Stimulated activated CD4-positive, alpha-beta T cell treated with anti-CD3 and anti-CD28 coated beads, Interleukin-15, amount 100 ng/mL, for 24 hours (primary cell): ENCODE data around the gene NPTXR.
"Not testable (repeated sequence)": the region's sequence is repeated elsewhere in the genome, so short reads cannot be mapped to it uniquely, and the experiment has no call there.

Source experiments
- DNase-seq: peaks from one replicate; pipeline ENCODE4 v3.0.0-alpha.2; 2020

NPTXR gene

DNA sequence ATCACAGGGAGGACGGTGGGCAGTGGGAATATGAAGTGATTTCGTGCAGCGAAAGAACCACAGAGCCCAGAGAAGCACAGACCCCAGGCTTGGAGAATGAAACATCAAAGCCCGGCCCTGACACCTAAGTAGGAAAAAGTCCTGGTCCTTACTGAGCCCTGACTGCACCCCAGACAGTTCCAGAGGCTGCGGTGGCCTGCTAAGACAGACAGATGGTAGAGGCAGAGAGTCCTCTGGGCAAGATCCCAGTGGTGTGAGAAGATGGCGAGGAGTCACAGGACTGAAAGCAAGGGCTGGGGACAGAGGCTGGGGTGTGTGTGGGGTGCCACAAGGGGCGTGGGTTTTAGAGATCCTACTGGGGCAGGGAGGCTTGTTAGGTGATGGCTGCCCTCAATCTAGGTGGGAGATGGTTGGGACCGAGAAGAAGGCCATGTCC lies 24.5 kb upstream of the NPTXR start:
- DNase-seq: no peak

DNA sequence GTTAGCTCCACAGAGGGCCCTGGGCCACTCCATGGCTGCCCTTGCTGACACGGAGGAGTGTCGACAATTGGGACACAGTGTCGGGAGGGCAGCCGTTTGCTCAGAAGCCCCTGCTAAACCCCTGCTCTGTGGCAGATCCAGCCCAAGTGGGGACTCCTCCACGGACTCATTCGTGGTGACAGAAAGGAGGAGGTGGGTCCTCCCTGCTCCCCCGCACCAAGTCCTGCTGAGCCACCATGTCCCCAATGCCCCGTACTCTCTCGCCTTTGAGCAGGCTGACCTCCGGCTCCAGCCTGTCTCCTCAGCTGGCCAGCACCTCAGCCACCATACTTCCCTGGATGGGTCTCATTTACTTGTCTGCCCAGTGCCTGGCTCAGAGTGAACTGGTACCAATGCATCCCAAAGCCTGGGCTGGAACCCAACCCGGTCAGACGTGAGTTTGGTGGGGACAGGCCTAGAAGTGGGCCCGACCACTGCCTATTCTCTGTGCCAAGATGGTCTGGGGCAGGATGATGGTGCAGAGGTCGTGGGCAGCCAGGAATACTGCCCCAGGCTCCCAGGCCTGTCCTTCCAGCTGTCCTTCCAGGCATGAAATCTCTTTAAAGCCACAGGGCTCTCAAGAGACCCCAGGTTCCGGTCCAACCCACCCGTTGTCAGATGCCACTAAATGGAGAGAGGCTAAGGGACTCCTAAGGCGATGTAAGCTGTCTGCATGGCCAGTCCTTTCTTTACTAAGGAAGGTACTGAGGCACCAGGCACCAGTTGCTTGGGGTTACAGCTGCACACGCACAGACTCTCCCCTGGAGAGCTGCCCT lies 23.9 kb upstream of the NPTXR start:
- no peak for DNase-seq

DNA sequence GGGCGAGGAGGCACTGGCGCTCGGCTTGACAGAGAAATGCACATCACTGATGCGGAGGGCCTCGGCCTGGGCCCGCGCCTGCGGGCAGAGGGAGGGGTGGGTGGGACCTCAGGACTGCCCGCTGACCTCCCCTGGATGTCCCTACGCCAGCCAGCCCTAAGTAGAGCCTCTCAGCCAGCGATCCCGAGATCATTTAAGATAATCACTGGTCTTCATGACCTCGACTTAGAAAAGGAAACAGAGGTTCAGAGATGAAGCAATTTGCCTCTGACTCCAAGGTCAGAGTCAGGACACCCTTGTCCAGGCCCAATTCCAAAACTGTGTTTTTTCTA lies 23.3 kb upstream of the NPTXR start:
- DNase-seq: no peak

DNA sequence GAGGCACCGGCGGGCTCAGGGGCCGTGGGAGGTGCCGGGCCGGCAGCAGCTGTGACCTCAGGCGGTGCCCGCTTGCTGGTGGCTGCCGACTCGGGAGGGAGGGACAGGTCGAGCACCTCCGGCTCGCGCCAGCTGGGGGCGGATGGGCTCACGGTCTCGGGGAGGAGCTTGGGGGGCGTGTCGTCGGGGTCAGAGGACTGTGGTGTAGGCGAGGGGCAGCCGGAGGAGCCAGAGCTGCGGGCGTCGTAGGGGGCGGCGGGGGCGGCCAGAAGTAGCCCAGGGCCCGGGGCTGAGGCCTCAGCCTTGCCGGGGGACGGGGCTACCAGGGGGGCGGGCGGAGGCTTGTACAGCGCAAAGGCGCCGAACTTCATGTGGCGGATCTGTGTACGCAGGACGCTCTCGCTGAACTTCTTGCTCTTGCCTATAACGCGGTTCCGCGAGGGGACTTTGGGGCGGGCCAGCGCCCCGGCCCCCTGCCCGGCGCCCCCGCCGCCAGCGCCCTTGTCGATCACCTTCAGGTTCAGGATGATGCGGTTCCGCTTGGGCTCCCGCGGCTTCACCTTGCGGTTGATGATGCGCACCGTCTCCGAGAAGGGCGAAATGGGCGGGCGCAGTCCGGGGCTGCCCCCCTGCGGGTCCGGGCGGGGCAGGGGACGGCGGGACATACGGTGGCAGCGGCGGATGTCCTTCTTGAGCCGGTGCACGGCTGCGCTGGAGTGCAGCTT lies 22.7 kb upstream of the NPTXR start:
- no peak for DNase-seq

DNA sequence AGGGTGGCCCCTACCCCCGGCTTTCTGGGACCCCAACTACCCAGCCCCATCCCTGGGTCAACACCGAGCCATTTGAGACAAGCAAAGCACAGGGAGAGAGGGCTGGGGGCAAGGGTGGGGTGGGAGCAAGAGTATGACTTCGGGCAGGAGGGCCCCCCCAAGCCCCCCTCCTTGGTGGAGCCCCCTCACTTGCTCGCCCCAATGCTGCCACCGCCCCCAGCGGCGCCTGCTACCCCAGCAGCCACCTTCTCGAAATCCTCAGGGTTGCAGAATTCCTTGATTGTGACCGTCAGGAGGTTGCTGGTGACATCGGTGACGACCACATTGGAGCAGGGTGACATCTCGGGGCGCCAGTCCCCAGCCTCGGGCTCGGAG lies 22.2 kb upstream of the NPTXR start:
- no peak for DNase-seq

DNA sequence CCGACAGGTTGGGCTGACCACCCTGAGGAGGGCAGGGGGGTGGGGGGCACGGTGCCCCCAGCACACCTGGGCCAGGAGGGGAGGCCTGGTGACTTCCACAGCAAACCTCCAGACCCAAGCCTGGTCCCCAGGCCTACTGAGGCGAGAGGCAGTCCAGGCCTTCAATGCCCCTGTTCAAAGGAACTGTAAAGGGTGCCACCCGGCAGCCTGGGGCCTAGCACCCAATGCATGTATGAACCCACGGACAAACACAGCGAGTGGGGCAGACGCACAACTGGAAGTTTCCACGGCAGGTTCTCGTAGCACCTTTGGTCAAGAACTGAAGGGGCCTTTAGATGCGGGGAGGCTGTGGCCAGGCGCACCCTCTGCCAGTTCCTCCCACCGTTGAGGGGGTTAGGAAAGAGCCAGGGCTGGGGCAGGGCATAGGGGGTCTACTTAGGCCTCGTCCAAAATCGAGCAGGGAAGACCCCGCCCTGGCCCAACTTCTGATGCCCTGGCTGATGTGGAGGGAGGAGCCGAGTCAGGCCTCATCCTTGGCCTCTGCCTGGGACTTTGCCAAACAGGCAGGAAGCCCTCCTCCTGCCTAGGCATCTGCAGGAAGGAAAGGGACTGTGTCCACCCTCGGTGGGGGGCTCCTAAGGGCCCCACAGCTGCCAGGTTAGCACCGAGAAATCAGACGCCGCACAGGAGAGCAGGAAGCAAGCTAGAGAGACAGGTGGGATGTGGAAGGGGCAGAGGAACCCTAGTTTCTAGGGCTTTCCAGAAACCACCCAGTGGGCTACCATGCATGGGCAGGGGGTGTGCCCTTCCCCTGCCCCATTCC lies 21.6 kb upstream of the NPTXR start:
- no peak for DNase-seq

DNA sequence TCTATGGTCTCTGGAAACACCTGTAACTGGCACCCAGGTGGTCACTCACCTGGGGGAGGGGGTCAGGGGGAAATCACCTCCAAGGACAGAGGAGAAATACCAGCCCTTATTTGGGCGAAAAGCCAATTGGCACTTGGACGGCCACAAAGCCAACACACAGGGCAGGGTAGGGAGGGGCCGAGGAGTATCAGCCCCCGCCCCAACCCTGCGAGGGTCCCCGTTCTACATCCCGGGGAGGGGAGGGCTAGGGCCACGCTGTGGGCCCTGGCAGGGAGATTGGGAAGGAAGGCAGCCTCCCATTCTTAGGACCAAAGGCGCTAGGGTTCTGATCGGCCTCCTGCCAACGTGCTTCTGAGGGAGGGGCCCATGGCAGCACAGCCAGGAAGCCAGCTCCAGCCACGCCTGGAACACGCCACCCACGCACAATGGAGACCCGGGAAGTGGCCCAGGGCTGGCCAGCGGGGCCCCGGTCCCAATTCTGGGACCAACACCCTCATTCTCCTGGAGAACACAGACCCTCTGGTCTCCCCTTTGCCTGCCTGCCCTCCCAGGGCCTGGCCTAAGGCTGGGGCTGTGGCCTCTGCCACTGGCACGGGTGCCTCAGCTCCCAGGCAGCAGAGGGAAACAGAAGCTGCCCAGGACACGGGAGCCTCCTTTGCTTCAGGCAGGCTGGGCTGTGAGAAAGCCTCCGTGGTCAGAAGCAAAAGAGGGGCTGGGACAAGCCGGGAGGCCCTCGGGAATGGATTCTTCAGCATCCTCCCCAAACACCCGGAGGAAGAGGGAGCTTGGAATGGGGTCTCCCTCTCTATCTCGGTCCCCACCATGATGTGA lies 20.7 kb upstream of the NPTXR start:
- DNase-seq: no peak

DNA sequence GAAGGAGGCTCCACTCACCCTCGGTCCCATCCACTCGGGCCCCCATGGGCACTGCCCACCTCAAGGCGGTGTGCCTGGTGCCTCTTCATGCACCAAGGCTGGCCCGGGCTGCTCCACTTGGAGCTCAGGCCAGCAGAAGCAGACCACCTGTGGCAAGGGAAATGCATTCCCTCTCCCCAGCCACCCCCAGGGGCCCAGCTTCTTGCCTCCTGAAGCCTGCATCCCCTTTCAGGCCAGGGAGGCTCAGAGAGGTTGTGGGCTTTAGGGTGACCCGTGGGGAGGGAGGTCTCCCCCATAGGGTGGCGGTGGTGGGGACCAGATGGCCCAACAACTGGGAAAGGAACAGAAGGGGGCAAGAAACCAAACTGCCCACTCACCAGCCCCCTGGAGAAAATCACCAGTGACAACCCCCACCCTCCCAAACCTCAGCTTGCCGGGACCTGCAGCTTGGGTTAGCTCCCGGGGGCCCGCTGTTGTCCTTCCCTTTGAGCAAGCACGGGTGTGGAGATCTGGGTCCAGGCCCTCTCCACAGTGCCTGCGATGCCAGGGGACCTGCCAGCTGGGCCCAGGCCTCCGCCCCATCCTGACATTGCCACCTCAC lies 19.8 kb upstream of the NPTXR start:
- no peak for DNase-seq

DNA sequence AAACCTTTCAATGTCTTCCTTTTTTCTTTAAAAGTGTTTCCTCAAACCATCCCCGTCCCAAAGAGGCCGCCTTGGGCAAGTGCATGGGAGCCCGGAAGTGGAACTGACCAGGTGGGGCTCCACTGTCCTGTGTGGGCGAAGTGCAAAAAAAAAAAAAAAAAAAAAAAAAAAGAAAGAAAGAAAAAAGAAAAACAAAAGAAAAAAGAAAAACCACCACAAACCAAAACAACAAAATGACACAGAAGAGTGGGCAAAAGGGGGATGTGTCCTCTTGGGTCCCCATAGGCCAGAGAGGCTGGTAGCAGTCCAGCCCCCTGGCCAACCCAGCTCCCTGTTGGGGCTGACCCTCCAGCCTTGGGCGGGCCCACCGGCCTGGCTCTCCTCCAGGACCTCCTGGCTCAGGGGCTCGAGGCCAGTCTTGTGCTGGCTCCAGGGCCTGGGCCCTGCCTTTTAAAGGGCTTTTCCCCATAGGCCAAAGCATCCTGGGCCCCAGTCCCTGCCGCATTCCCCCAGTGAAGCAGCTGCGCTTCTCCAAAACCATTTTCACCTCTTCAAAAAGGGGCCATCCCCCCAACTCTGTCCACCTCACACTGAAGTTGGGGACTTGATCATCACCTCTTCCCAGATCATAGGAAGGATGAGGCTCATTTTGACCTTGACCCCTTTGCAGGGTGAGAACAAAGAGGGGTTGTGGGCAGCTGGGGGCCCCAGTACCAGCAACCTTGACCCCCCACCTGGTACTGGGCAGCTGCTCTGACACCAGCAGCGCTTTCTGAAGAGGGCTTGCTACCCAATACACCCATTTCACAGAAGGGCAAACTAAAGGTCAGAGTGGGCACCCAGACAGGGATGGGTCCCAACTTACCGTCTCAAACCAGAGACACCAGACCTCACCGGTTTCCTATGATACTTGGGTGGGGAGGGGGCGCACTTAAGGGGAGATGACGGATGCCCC lies 18.8 kb upstream of the NPTXR start:
- peak; percentile 34 for DNase-seq

DNA sequence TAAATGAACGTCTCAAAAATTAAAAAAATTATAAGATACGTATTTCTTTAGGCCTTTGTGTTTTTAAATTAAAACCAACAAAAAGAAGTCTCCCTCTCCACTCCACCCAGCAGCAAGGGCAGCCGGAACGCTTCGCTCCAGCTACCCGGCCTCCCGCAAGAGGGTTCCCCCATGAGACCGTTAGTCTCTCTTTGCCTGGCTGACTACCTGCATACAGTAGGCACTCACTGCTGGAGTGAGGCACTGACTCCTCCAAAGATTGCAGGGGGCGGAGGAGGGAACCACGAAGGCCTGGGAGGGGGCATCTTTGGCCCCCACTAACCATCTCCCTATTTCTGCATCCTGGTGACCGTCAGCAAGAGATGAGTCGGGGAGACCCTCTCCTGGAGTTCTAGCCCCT lies 18.1 kb upstream of the NPTXR start:
- no peak for DNase-seq

DNA sequence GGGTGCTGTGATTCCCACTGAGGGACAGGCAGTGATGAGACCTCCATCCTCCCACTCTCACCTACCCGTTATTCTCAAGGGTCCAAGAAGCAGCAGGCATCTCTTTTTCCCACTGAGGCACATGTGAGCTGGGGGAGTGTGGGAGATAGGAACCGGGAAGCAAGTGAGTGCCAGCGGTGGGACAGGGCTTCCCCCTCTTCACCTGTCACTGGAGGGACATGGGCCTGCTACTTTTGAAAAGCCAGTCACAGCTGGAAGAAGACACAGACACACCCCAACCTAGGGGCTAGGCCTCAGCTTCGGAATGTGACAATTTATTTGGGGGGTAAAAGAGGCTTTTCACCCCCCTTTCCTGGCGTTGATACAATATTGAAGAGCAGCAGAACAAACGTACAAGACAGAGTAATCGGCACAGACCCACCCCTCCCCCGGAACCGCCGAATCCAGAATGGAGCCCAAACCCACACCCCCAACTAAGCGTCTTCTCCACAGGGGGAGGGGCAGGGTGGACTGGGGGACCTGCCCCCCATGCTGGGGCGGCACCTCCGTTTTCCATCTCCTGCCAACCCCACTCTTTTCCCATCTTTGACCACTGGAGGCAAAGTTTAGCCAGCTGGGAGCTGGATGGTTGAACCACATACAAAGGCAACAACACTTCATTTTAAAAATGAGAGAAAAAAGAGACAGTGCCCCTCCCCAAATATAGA lies 17.5 kb upstream of the NPTXR start:
- DNase-seq: peak; percentile 54

DNA sequence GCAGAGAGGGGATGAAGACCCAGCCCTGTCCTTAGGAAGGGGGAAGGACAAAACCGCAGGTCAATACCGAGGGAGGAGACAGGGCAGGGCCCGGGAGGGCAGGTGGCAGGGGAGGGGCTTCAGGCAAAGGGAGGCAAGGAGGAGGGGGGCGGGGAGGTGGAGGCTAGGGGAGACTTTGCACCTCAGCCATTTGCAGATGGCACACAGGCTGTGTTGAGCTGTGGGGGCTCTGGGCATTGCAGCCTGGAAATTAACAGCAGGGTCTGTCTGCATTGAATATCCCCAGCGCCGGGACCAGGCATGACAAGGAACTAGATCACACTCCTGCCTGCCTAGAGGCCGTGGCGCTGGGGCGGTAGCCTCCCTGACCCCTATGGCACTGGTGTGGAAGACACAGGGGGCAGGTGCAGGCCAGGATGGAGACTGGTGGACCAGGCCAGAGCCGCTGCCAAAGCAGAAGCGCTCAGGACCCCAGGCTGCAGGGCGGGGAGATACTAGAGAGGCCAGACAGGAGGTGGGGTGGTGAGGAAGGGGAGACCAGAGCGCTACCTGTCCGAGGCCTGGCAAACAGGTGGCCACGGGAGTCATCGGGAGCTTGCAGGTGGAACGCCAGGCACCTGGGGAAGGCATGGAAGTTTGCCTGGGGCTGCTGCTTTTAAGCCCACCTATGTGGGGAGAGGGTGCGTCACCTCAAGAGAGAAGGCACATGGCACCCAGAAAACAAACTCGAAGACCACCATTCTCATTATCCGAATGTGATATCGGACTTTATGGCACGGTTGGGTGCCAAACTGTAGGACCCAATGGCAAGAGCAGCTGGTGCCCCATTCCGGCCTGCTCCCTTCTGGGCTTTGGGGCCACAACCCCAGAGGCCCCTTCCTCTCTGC lies 16.7 kb upstream of the NPTXR start:
- peak; percentile 48 for DNase-seq

DNA sequence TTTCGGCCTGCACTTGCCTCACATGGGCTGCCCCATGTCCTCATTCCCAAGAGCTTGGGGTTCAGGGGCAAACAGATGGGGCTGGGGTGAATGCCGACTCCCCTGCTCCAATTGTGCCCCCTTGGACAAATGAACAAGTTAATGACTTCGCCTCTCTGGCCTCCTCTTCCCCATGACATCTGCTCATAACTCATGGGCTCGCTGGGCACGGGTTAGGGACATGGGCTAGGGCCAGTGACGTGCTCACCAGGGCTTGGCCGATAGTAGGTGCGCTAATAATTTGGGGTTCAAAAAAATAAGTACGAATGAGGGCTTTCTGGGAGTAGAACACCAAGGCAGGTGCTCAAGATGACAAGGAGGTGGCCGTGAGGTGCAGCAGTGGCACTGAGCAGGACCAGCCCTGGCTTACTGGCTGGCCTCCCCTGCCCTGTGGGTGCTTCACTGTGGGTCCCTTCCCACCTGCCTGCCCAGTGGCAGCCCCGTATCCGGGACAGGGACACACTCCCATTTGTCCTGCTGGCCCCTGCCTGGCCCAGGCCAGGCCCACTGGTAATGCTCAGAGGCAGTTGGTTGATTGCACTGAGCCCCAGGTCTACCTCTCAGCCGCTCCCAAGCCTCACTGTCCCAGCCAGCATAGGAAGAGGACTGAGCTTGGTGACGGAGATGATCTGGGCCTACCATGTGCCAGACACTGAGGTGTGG lies 15.9 kb upstream of the NPTXR start:
- no peak for DNase-seq

DNA sequence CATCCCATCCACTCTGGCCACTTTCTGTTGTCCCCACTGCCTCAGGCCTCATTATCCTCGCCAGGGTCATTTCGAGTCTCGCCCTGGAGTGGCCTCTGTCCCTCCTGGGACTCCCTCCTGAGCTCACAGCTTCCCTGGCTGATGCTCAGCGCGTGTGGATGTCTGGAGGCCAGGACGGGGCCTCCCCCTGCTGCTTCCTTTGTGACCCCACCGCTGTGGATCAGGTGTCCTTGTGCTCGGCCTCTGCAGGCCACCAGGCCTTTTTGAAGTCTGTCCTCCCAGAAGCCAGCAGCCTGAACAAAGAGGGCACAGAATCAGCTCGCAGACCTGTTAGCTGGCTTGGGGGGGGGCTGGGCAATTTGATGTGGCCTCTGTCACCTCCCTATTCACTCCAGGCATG lies 14.7 kb upstream of the NPTXR start:
- DNase-seq: no peak

DNA sequence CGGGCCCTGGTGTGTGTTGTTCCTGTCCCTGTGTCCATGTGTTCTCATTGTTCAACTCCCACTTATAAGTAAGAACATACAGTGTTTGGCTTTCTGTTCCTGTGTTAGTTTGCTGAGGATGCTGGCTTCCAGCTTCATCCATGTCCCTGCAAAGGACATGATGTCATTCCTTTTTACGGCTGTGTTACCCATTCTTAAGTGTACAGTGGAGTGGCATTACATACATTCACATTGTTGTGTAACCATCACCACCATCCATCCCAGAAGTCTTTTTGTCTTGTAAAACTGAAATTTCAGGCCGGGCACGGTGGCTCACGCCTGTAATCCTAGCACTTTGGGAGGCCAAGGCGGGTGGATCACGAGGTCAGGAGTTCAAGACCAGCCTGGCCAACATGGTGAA lies 10.6 kb upstream of the NPTXR start:
- not testable (repeated sequence) for DNase-seq

DNA sequence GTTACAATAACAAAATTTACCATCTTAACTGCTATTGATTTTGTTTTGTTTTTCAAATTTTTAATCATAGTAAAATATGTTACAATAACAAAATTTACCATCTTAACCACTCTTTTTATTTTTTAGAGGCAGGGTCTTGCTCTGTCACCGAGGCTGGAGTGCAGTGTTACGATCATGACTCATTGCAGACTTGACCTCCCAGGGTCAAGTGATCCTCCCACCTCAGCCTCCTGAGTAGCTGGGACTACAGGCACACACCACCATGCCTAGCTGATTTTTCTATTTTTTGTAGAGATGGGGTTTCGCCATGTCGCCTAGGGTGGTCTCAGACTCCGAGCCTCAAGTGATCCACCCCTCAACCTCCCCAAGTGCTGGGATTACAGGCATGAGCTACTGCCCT lies 10.1 kb upstream of the NPTXR start:
- DNase-seq: not testable (repeated sequence)

DNA sequence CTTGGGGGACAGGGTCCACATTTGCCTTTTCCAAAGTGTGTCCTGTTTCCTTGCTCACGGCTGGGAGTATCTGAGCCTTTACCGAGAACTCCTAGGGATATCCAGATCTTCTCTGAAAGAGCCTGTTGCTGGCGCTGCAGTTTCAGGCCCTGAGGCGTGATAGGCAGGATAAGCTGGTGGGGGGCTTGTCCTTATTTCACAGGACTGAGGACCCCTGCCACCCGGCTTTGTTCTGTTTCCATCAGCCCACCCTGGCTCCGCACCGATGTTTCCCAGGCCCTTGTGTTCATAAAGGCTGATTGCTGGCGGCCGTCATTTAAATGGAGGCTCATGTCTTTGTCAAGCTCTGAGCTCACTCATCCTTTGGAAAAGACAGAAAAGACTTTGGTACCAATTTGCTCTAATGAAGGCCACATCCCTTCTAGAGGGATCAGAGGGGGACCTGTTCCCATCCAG lies 9.4 kb upstream of the NPTXR start:
- DNase-seq: no peak

DNA sequence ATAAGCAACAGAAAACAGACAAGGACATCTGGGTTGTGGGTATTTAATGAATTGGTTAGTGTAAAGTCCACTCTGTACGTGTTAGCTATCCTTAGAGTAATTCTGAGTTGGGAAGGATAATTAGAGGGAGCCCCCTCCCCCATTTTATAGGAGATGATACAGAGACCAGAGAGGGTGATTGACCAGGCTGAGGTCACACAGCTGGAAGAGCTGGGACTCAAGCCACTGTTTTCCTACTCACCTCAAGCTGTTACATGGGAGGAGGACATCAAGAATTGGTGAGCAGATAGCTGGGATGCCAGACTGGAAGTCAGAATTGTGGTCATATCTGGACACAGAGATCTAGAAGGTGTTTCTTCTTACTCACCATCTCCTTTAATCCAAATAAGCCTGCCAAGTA lies 8.7 kb upstream of the NPTXR start:
- no peak for DNase-seq
